HTERT RPE-1 (cell line): Measurements from ENCODE around the gene VPS8.

Experiments
- in situ Hi-C: fragments of 300-500 bp; cut with MboI; formaldehyde crosslinking; loops from 4 replicates; pipeline ENCODE4 v1.14.3; 2020; ENCODE audit warnings: low sequenced_read_pairs

VPS8 gene, protein sequence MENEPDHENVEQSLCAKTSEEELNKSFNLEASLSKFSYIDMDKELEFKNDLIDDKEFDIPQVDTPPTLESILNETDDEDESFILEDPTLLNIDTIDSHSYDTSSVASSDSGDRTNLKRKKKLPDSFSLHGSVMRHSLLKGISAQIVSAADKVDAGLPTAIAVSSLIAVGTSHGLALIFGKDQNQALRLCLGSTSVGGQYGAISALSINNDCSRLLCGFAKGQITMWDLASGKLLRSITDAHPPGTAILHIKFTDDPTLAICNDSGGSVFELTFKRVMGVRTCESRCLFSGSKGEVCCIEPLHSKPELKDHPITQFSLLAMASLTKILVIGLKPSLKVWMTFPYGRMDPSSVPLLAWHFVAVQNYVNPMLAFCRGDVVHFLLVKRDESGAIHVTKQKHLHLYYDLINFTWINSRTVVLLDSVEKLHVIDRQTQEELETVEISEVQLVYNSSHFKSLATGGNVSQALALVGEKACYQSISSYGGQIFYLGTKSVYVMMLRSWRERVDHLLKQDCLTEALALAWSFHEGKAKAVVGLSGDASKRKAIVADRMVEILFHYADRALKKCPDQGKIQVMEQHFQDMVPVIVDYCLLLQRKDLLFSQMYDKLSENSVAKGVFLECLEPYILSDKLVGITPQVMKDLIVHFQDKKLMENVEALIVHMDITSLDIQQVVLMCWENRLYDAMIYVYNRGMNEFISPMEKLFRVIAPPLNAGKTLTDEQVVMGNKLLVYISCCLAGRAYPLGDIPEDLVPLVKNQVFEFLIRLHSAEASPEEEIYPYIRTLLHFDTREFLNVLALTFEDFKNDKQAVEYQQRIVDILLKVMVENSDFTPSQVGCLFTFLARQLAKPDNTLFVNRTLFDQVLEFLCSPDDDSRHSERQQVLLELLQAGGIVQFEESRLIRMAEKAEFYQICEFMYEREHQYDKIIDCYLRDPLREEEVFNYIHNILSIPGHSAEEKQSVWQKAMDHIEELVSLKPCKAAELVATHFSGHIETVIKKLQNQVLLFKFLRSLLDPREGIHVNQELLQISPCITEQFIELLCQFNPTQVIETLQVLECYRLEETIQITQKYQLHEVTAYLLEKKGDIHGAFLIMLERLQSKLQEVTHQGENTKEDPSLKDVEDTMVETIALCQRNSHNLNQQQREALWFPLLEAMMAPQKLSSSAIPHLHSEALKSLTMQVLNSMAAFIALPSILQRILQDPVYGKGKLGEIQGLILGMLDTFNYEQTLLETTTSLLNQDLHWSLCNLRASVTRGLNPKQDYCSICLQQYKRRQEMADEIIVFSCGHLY (N-terminal part only)

DNA sequence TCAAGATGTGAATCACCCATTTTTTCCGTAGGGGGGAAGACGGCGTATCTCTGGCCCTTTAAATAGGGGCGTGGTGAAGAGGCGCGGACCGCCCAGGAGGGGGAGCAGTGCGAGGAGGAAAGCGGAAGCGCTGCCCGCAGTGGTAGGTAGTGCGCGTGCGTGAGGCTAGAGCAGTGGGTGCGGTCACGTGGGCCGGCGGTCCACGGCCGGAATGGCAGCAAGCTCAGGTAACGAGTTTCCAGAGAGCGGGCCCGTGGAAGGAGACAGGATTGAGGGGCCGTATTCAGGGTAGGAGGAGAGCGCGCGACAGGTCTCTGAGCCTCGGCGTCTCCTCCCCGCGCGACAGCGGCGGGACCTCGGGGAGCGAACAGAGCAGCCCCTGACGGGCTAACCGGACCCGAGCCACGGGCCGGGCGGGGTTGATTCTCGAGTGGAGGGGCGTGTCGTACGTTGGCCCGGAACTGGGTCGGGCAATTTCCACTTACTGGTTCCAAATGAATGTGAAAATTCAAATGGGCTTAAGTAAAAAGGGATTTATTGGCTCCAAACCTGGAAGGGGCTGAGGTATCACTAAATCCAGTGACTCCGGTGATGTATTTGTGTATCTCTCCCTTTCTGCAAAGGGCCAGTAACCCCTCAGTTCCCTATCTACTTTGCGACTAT, at the start of gene VPS8:
TSS of gene VPS8 (plus strand) at position 168 of the 663 bp plus-strand sequence. CDS start 12,467 bp downstream, outside the sequence.
- in situ Hi-C loops = no loop called here

- in situ Hi-C loops = no loop called here
Observed at GRCh38 chr3:184764191-184764590, 47.8 kb upstream of the VPS8 start.

GRCh38 chr3:184765047-184765729, 46.8 kb upstream of the VPS8 start:
- in situ Hi-C loops = no loop called here

DNA sequence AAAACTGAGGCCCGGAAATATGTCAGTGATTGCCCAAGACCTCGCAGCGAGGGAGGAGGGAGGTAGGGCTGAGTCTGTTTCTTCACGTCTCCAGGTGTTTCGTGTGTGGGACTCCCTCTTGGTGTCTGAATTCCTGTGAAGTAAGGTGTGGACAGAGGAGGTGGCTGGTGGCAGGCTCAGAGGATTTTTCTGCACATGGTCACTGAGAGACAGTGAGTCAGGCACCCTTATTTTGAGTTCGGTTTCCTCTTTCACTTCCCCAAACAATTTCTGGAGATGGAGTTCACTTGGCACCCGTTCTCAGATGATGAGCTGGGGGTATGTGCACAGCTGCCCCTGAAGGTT, 46.3 kb upstream of the VPS8 start:
- in situ Hi-C loops = no loop called here

GRCh38 chr3:184766555-184767261, 45.3 kb upstream of the VPS8 start:
- in situ Hi-C loops = no loop called here

GRCh38 chr3:184767377-184767776, 44.6 kb upstream of the VPS8 start:
- in situ Hi-C loops = no loop called here

GRCh38 chr3:184769382-184770170, 42.4 kb upstream of the VPS8 start:
- in situ Hi-C loops = no loop called here

DNA sequence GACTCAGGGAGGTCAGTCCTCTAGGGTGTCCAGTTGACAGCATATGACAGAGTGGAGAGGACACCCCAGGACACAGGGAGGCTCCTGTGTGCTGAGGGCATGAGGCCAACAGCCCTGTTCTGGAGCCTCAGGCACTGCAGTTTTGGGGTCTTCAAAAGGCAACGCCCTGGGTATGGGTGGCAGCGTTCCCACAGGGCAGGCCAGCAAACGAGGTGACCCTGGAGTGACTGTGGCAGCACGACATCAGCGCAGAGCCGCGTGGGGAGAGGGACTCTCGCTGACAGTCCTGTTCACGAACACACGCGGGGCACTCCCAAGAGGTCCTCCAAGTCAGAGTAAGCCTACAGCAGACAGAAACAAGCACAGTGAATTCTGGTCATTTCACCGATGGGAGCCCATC, 41.4 kb upstream of the VPS8 start:
- in situ Hi-C loops = no loop called here

DNA sequence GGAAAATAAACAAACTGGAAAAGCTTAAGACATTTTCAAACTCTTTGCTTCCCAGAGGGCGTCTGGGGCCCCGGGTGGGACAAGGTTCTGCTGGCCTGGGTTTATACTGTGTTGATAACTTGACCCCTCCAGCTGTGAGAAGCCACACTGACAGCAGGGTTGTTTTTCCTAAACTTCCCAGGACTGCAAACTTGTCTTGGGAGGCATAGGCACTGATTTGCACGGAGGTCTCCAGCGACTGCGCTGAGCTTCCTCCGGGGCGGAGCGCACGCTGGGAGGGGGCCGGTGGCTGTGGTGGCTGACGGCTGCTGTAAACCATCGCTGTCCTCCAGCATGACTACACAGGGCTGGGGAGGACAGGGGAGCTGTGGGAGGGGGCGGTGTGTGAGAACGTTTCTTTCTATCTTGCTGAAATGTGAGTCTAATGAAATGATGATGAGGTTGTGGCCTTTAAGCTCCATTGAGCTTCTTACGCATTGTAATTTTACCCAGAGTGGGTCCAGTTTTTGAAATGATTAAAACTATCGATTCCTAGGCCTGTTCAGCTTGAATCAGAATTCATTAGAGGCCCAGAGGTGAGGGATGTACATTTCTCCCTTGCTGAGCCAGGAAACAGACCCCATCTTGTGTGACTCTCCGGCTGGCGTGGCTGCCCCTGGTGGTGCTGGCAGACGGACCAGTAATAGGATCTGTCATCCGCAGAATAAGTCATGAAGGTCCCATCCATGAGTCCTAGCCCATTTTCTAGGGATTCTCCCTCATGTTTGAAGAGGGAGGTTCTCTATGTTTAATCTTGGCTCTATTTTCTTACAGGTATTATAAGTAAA, 40.5 kb upstream of the VPS8 start:
- in situ Hi-C loops = no loop called here

GRCh38 chr3:184772667-184773272, 39.2 kb upstream of the VPS8 start:
- in situ Hi-C loops = no loop called here

DNA sequence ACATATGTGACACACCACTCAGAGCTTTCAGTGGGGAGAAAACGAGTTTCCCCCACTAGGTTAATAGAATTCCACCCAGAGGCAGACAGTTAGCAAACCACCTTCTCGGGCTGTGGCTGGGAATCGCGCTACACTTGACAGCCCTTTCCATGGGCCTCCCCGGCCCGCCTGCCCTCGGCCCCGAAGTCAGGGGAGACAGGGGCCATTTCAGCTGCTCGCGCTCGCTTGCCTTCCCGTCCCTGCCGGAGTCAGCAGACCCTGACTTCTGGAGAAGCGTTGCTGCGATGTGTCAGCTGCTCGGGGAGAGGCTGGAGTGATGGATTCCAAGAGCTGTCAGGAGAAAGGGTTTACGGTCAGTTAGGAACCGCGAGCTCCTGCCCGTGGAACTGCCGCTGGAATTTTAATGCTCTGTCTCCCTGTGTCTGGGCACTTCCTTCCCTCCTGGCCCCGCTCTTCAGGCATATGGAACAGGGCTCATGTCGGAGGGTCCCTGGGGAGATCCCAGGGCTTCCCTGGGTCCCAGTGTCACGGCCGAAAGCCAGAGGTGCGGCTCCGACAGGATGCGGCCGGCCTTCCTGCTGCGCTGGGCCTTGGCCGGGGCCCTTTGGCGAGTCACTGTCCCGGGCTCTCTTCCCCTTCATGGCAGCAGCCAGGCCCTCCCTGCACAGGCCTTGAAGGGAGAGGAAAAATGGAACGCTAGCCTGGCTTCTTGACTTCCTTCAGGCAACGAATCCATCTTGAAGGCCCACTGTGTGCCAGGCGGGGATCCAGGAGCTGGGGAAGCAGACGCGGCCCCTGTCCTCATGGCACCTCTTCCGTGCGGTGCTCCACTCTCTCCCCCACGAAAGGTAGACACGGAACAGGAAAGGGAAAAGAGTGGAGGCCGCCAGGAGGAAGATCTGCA, 38.4 kb upstream of the VPS8 start:
- in situ Hi-C loops = no loop called here

- in situ Hi-C loops = no loop called here
Observed at GRCh38 chr3:184776916-184777315, 35.0 kb upstream of the VPS8 start.

DNA sequence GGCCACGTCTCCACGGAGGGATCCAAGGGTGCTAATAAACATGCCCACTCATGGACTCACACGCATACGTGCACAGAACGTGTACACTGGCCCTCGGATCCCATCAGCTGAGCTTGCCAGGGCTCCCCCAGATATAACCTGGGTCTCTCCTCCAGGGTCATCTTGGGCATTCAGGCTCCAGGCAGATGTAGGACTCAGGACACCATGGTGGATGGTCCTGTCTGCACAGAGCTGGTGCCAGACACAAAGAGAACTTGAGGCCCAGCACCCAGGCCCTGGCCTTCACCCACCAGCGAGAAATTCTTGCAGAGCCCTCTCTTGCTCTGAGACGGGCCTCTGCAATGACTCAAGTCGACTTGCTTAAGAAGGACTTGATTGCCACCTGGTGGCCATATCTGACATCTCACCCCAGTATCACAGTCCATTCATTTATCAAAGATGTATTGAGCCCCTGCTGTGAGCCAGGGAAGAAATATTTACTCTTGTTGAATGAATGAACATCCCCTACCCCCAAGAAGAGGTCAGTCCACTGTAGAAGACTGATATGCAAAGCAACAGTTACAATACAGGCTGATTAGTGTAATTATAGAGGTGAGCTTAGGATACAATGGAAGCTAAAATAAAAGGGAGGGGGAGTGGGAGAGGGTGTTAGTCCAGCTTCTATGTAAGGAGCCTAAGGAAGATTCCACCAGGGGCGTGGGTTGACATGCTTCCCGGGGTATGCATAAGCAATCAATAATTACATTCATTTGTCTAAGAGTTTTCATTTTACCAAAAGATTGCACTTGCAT, 34.2 kb upstream of the VPS8 start:
- in situ Hi-C loops = no loop called here

- in situ Hi-C loops = no loop called here
Observed at GRCh38 chr3:184778426-184779332, 33.3 kb upstream of the VPS8 start.
